NCI-H1436 treated with DMSO at 0.1 percent for 48 hours (cell line): ENCODE data around the gene SLC50A1.
"Not testable (repeated sequence)": the region's sequence is repeated elsewhere in the genome, so short reads cannot be mapped to it uniquely, and the experiment has no call there.

ENCODE experiments used
- DNase-seq: peaks from one replicate; lab custom pipeline; 2025; lab: John Stamatoyannopoulos, UW

The SLC50A1 gene

GRCh38 chr1:155117610-155118009 is 18.0 kb upstream of the SLC50A1 start:
- DNase-seq, result no peak

- not testable (repeated sequence) for DNase-seq
These were observed 17.6 kb upstream of the SLC50A1 start for GRCh38 chr1:155118090-155118489.

GRCh38 chr1:155120253-155120652 is 15.4 kb upstream of the SLC50A1 start:
- no peak for DNase-seq

- DNase-seq, result no peak
These were observed 14.4 kb upstream of the SLC50A1 start for GRCh38 chr1:155121249-155121648.

- DNase-seq, result no peak
These were observed 13.3 kb upstream of the SLC50A1 start for GRCh38 chr1:155122308-155122707.

- no peak for DNase-seq
These were observed 11.9 kb upstream of the SLC50A1 start for GRCh38 chr1:155123801-155124200.

GRCh38 chr1:155124503-155125463 is 10.9 kb upstream of the SLC50A1 start:
- DNase-seq, result no peak

GRCh38 chr1:155125511-155125945 is 10.1 kb upstream of the SLC50A1 start:
- no peak for DNase-seq

- DNase-seq, result no peak
These were observed 9.6 kb upstream of the SLC50A1 start for GRCh38 chr1:155125946-155126555.

- no peak for DNase-seq
These were observed 9.0 kb upstream of the SLC50A1 start for GRCh38 chr1:155126556-155127104.

GRCh38 chr1:155127105-155127966 is 8.3 kb upstream of the SLC50A1 start, which contains the start of gene EFNA1:
EFNA1 (plus strand) TSS chr1:155127876; CDS start chr1:155127978, 102 bp downstream.
- no peak for DNase-seq

- DNase-seq, result no peak
These were observed 7.5 kb upstream of the SLC50A1 start for GRCh38 chr1:155127967-155128754.

GRCh38 chr1:155128755-155129473 is 6.7 kb upstream of the SLC50A1 start:
- DNase-seq, result no peak

GRCh38 chr1:155130272-155131006 is 5.2 kb upstream of the SLC50A1 start:
- DNase-seq, result no peak

GRCh38 chr1:155131285-155131684 is 4.4 kb upstream of the SLC50A1 start:
- no peak for DNase-seq

GRCh38 chr1:155131856-155132255 is 3.8 kb upstream of the SLC50A1 start:
- no peak for DNase-seq

GRCh38 chr1:155133799-155134281 is 1.8 kb upstream of the SLC50A1 start:
- DNase-seq, result no peak

- no peak for DNase-seq
These were observed 1.3 kb upstream of the SLC50A1 start for GRCh38 chr1:155134322-155134721.

GRCh38 chr1:155134880-155135414 is 705 bp upstream of the SLC50A1 start:
- no peak for DNase-seq
